Nephron (organoid): ENCODE measurements around the gene TCIRG1.

Experiments
- H3K27ac Mint-ChIP-seq, 3 experiments: 2 replicates each; pipeline ENCODE4 v1.8.0; 2020; ENCODE audit warnings: mixed read lengths in 3 of 3, mild to moderate bottlenecking in 2 of 3, moderate library complexity in 1 of 3
- H3K27me3 Mint-ChIP-seq: 2 replicates; pipeline ENCODE4 v1.8.0; 2021; ENCODE audit warnings: low read depth, mild to moderate bottlenecking, moderate library complexity, mixed read lengths
- H3K36me3 Mint-ChIP-seq: 2 replicates; pipeline ENCODE4 v1.8.0; 2020; ENCODE audit warnings: low read depth, mixed read lengths
- H3K4me1 Mint-ChIP-seq: 2 replicates; pipeline ENCODE4 v1.8.0; 2020; ENCODE audit warnings: mixed read lengths
- H3K4me3 Mint-ChIP-seq, 3 experiments: 2 replicates each; pipeline ENCODE4 v1.8.0; 2020; ENCODE audit warnings: mild to moderate bottlenecking in 3 of 3, mixed read lengths in 3 of 3, moderate library complexity in 2 of 3
- H3K9me3 Mint-ChIP-seq: 2 replicates; pipeline ENCODE4 v1.8.0; 2020; ENCODE audit warnings: mixed read lengths
- CTCF ChIP-seq, 3 experiments: fragments of 200-600 bp; sonication (generic); IDR thresholded peaks; one replicate each; pipeline ENCODE4 v1.5.0; 2021; ENCODE audit warnings: antibody characterized with exemption in 3 of 3; ENCODE audit not compliant: unreplicated experiment in 3 of 3

TCIRG1 gene

GRCh38 chr11:67996622-67997474 lies 42.0 kb upstream of the TCIRG1 start:
- no peak for TF ChIP-seq CTCF (IDR thresholded peaks at IDR 0.05; ENCODE audit: unreplicated experiment in 3 of 3)
- Mint-ChIP-seq H3K9me3 (no peaks in the 10 kb centered on the region), H3K4me3 (peak overlapping the region in 1 of 3 experiments; percentile 55), H3K27me3 (peaks cover 34% of the 10 kb centered on the region), H3K36me3 (no peaks in the 10 kb centered on the region), H3K4me1 (no peaks in the 10 kb centered on the region), H3K27ac (no peak overlapping the region)

- Mint-ChIP-seq H3K36me3 (no peaks in the 10 kb centered on the region), H3K27ac (no peak overlapping the region), H3K4me1 (no peaks in the 10 kb centered on the region), H3K9me3 (no peaks in the 10 kb centered on the region), H3K27me3 (peaks cover 34% of the 10 kb centered on the region), H3K4me3 (no peak overlapping the region)
- no peak for TF ChIP-seq CTCF (IDR thresholded peaks at IDR 0.05; ENCODE audit: unreplicated experiment in 3 of 3)
Observed at GRCh38 chr11:67997475-67997921, 41.3 kb upstream of the TCIRG1 start.

- Mint-ChIP-seq H3K4me3 (no peak overlapping the region), H3K27ac (no peak overlapping the region), H3K27me3 (peaks cover 33% of the 10 kb centered on the region), H3K36me3 (no peaks in the 10 kb centered on the region), H3K9me3 (no peaks in the 10 kb centered on the region), H3K4me1 (peaks cover 4% of the 10 kb centered on the region)
- no peak for TF ChIP-seq CTCF (IDR thresholded peaks at IDR 0.05; ENCODE audit: unreplicated experiment in 3 of 3)
Observed at GRCh38 chr11:67998150-67999045, 40.4 kb upstream of the TCIRG1 start.

- TF ChIP-seq CTCF (IDR thresholded peaks at IDR 0.05; ENCODE audit: unreplicated experiment in 3 of 3): no peak
- peaks cover 29% of the 10 kb centered on the region for H3K27me3 Mint-ChIP-seq
- H3K9me3 Mint-ChIP-seq: no peaks in the 10 kb centered on the region
- no peak overlapping the region for H3K4me3 Mint-ChIP-seq
- no peaks in the 10 kb centered on the region for H3K36me3 Mint-ChIP-seq
- no peak overlapping the region for H3K27ac Mint-ChIP-seq
- peaks cover 4% of the 10 kb centered on the region for H3K4me1 Mint-ChIP-seq
Observed at GRCh38 chr11:67999201-67999629, 39.6 kb upstream of the TCIRG1 start.

- Mint-ChIP-seq H3K36me3 (no peaks in the 10 kb centered on the region), H3K4me1 (peaks cover 4% of the 10 kb centered on the region), H3K27me3 (peaks cover 32% of the 10 kb centered on the region), H3K4me3 (no peak overlapping the region), H3K27ac (no peak overlapping the region), H3K9me3 (no peaks in the 10 kb centered on the region)
- no peak for TF ChIP-seq CTCF (IDR thresholded peaks at IDR 0.05; ENCODE audit: unreplicated experiment in 3 of 3)
Observed at GRCh38 chr11:67999704-68000103, 39.1 kb upstream of the TCIRG1 start.
